ENCODE measurements around the gene DNAJC17.

- TF ChIP-seq POLR2AphosphoS5 (IDR thresholded peaks at IDR 0.05) (no peak), CTCF (IDR thresholded peaks at IDR 0.05) (no peak), EP300 (IDR thresholded peaks at IDR 0.05) (no peak)
Observed at GRCh38 chr15:40762919-40763800, 44.1 kb downstream of the DNAJC17 start.

All from gastroesophageal sphincter (tissue), 3 donors.